ENCODE data around the gene GMPS. TPM values are rescaled to one million over a fixed set of nuclear protein-coding genes. Genes with fewer than 3 reads are reported as not detected.
A peak's percentile ranks its signal among the peaks of the same experiment; 100 is the strongest.

GMPS gene
- total and polyA plus RNA-seq, 9 of the 15 experiments (the other 6 are each of a cell fraction or from before 2014, with no cell fraction given): 73.7 to 282 (median 156) TPM

DNA sequence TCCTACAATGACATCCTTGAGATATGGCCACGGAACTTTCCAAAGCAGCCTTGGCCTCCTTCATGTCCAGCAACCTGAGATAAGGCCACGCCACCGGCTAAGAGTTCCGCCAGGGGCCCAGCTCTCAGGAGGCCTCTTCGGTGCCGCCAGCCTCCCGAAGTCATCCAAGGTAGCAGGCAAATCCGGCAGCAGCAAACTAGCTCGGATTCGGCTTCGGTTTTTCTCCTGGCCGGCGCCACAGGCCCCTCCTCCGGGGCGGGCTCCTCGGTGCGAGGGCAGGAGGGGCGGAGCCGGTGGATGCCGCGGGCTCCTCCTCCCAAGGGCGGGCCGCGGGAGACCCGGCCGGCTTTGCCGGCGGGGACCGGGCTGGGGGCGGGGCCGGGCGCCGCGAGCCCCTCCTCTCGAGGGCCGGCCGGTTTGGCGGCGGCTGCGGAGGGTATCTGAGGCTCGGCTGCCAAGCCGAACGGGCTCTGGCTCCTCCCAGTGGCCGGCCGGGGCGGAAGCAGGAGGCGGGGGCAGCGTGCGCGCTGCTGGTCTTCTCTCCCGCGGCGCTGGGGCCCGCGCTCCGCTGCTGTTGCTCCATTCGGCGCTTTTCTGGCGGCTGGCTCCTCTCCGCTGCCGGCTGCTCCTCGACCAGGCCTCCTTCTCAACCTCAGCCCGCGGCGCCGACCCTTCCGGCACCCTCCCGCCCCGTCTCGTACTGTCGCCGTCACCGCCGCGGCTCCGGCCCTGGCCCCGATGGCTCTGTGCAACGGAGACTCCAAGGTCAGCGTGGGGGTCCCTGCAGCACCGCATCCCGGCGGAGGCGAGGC, at the start of gene GMPS (continued):
- TF ChIP-seq, protein P1, sequence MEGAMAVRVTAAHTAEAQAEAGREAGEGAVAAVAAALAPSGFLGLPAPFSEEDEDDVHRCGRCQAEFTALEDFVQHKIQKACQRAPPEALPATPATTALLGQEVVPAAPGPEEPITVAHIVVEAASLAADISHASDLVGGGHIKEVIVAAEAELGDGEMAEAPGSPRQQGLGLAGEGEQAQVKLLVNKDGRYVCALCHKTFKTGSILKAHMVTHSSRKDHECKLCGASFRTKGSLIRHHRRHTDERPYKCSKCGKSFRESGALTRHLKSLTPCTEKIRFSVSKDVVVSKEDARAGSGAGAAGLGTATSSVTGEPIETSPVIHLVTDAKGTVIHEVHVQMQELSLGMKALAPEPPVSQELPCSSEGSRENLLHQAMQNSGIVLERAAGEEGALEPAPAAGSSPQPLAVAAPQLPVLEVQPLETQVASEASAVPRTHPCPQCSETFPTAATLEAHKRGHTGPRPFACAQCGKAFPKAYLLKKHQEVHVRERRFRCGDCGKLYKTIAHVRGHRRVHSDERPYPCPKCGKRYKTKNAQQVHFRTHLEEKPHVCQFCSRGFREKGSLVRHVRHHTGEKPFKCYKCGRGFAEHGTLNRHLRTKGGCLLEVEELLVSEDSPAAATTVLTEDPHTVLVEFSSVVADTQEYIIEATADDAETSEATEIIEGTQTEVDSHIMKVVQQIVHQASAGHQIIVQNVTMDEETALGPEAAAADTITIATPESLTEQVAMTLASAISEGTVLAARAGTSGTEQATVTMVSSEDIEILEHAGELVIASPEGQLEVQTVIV (CRISPR knock-in tag; IDR thresholded peaks at IDR 0.05; ENCODE audit: borderline replicate concordance): no peak
- TF ChIP-seq ZBTB17 (CRISPR knock-in tag; IDR thresholded peaks at IDR 0.05) (no peak), ZNF384 (IDR thresholded peaks at IDR 0.05; ENCODE audit: low read depth, low read length) (no peak), SMAD4 (CRISPR knock-in tag; conservative IDR thresholded peaks at IDR 0.05) (peak; percentile 6; the same call in 1 of the 2 replicates), HCFC1 (IDR thresholded peaks at IDR 0.05; ENCODE audit: low read depth, low read length) (0 out of 2 replicates have a peak, but pooled peaks have one; percentile 8), SMARCE1 (IDR thresholded peaks at IDR 0.05) (peak; percentile 8), NR3C1 (CRISPR knock-in tag; IDR thresholded peaks at IDR 0.05) (peak; percentile 34; the same call in 1 of the 2 replicates), CBFA2T2 (conservative IDR thresholded peaks at IDR 0.05) (no peak), CREB1 (IDR thresholded peaks at IDR 0.05) (no peak), CREB1 (CRISPR knock-in tag; IDR thresholded peaks at IDR 0.05) (peak; percentile 16; the same call in 1 of the 2 replicates), PTBP1 (IDR thresholded peaks at IDR 0.05; ENCODE audit: low read depth, low read length) (no peak), ZNF644 (tag; IDR thresholded peaks at IDR 0.05; ENCODE audit: low read depth) (no peak), ILK (tag; IDR thresholded peaks at IDR 0.05; ENCODE audit: borderline replicate concordance, low read depth) (no peak), POLR2B (IDR thresholded peaks at IDR 0.05; ENCODE audit: low read depth, partially characterized antibody) (peak; percentile 74), MECOM (CRISPR knock-in tag; IDR thresholded peaks at IDR 0.05) (no peak), MAZ (CRISPR knock-in tag; conservative IDR thresholded peaks at IDR 0.05 in 1 of 2, IDR thresholded peaks at IDR 0.05 in 1 of 2) (peak; percentile 50 to 83), KLF6 (CRISPR knock-in tag; IDR thresholded peaks at IDR 0.05; ENCODE audit: borderline replicate concordance) (no peak), ZNF76 (CRISPR knock-in tag; IDR thresholded peaks at IDR 0.05; ENCODE audit: borderline replicate concordance) (no peak)
- TF ChIP-seq, protein P2, sequence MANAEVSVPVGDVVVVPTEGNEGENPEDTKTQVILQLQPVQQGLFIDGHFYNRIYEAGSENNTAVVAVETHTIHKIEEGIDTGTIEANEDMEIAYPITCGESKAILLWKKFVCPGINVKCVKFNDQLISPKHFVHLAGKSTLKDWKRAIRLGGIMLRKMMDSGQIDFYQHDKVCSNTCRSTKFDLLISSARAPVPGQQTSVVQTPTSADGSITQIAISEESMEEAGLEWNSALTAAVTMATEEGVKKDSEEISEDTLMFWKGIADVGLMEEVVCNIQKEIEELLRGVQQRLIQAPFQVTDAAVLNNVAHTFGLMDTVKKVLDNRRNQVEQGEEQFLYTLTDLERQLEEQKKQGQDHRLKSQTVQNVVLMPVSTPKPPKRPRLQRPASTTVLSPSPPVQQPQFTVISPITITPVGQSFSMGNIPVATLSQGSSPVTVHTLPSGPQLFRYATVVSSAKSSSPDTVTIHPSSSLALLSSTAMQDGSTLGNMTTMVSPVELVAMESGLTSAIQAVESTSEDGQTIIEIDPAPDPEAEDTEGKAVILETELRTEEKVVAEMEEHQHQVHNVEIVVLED (CRISPR knock-in tag; IDR thresholded peaks at IDR 0.05): no peak
- TF ChIP-seq, protein P3, sequence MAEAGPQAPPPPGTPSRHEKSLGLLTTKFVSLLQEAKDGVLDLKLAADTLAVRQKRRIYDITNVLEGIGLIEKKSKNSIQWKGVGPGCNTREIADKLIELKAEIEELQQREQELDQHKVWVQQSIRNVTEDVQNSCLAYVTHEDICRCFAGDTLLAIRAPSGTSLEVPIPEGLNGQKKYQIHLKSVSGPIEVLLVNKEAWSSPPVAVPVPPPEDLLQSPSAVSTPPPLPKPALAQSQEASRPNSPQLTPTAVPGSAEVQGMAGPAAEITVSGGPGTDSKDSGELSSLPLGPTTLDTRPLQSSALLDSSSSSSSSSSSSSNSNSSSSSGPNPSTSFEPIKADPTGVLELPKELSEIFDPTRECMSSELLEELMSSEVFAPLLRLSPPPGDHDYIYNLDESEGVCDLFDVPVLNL (CRISPR knock-in tag; IDR thresholded peaks at IDR 0.05; ENCODE audit: low read depth): no peak
- TF ChIP-seq, protein P4, sequence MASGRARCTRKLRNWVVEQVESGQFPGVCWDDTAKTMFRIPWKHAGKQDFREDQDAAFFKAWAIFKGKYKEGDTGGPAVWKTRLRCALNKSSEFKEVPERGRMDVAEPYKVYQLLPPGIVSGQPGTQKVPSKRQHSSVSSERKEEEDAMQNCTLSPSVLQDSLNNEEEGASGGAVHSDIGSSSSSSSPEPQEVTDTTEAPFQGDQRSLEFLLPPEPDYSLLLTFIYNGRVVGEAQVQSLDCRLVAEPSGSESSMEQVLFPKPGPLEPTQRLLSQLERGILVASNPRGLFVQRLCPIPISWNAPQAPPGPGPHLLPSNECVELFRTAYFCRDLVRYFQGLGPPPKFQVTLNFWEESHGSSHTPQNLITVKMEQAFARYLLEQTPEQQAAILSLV (tag; IDR thresholded peaks at IDR 0.05): no peak

Data from K562 (cell line).